ENCODE measurements around the gene PPFIA2.
A peak's percentile ranks its signal among the peaks of the same experiment; 100 is the strongest.
"Not testable (repeated sequence)": the region's sequence is repeated elsewhere in the genome, so short reads cannot be mapped to it uniquely, and the experiment has no call there.

PPFIA2 gene

DNA sequence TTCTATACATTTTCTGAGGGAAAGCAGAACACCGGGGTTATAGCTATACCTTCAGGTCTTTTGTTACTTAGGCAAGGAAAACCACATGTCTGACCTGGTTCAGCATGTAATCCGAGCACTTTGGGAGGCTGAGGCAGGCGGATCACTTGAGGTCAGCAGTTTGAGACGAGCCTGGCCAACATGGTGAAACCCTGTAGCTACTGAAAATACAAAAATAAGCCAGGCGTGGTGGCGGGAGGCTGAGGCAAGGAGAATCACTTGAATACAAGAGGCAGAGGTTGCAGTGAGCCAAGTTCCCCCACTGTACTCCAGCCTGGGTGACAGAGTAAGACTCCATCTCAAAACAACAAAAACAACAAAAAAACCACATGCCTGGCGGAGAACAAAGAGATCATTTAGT is 503.7 kb downstream of the PPFIA2 start:
- no peak for DNase-seq

DNA sequence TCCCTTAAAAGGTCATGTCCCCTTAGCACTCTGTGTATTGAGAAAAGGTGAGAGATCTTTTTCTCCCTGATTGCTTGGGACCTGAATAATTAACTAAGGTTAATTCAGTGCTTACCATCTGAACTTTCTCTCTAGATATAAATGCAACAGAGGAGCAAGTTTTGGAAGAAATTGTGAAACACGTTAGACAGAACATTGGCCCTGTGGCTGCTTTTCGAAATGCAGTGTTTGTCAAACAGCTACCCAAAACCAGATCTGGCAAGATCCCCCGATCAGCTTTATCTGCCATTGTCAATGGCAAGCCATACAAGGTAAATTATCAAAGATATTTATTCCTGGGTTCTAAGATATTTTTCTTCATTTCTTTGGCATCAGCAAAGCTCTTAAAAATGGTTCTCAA is 505.8 kb downstream of the PPFIA2 start:
- no peak for DNase-seq

- no peak for DNase-seq
Measured at GRCh38 chr12:81252228-81252627, 506.9 kb downstream of the PPFIA2 start.

DNA sequence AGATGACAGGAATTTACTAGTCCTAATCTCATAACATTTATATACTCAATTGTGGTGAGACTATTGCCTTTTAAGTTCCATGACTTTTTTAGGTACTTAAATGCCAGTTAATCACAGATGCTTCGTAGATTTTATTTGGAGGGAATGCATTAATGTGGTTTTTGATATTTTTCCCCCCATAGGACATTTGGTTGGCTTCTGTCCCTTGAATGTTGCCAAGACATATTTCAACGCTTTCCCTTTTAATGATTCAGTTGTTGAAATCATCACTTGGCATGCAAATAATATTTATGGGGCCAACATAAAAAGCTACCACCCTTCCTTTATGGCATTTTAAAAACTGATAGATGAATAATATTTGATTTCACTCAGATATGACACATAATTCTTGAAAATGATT is 509.2 kb downstream of the PPFIA2 start:
- DNase-seq = no peak

GRCh38 chr12:81245907-81246570 is 513.1 kb downstream of the PPFIA2 start:
- DNase-seq = no peak

- no peak for DNase-seq
Measured at GRCh38 chr12:81245458-81245857, 513.7 kb downstream of the PPFIA2 start.

GRCh38 chr12:81231574-81232368 is 527.4 kb downstream of the PPFIA2 start:
- DNase-seq = peak; percentile 97

DNA sequence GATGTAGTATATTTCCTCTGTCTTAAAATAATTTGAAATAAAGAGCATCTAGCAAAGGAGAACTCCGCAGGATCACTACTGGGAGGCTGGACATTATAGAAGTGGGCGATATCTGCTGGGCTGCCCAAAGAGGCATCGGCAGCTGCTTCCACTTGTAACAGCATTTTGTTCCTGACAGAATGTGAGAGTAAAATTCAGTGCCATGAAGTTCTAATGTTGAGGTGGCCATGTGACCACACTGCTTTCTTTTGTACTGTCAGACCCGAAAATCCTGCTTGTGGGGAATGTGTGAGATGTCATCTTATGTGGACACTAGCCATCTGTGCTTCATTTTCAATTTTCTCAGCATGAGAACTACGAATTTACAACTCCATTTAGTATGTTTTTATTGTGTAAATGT is 529.4 kb downstream of the PPFIA2 start:
- DNase-seq = peak; percentile 24

DNA sequence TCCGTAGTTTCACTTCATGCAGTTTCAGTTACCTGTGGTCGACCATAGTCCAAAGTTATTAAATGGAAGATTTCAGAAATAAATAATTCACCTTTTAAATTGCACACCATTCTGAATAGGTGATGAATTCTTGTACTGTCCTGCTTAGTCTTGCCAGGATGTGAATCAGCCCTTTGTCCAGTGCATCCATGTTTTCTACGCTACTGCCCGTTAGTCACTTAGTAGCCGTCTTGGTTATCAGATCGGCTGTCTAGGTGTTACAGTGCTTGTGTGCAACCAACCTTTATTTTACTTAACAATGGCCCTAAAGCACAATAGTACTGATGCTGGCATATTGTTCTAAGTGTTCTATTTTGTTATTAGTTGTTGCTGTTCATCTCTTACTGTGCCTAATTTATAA is 534.5 kb downstream of the PPFIA2 start:
- DNase-seq = no peak

DNA sequence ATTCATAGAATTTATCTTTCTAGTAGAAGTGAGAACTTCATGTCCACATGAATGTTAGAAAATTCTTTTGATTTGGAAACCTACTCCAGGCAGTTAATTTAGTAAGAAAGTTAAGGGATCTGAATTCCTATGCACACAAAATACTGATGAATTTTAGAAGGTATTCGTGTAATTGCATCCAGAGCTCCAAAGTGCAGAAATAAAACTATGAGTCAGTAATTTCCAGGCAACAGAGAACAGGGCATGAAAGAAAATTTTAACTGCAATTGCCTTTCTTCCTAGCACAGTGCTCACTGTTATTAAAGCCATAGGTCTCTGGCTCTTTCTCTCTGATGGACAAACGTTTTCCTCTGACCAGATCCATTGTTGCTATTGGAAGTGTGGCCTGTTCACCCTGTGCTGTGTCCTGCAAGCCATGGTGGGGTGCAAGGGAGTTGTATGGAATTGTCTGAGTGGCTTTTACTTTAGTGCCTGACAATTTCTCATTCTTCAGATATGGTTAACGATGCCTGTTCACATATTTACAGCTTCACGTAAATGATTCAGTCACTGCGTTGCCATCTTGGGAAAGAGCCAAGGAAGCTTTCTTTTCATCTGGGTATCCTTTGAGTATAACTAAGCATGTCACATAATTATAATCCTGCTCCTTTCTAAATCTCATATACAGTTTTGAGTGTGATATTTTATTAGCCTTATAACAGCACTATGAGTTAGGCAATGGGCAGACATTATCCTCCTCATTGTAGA is 536.1 kb downstream of the PPFIA2 start:
- no peak for DNase-seq

- peak; percentile 66 for DNase-seq
Measured at GRCh38 chr12:81221681-81222080, 537.5 kb downstream of the PPFIA2 start.

DNA sequence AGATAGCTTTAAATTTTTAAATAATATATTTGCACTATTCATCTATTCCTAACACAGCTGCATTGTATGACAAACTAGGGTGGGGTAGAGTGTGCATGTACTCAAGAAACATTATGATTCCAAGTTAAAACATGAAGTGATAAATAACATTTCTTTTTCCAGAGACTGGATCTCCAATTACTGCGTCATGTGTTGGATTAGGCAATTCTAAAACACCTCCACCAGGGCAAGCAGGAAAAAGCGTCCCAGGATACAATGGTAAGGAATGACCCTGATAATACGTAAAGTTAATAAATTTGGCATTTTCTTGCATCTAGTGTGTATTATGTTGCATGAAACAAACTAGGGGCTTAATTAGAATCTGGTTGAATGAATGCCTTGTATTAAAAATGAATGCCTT is 542.4 kb downstream of the PPFIA2 start:
- no peak for DNase-seq

- DNase-seq = no peak
Measured at GRCh38 chr12:81212996-81213696, 546.0 kb downstream of the PPFIA2 start.

DNA sequence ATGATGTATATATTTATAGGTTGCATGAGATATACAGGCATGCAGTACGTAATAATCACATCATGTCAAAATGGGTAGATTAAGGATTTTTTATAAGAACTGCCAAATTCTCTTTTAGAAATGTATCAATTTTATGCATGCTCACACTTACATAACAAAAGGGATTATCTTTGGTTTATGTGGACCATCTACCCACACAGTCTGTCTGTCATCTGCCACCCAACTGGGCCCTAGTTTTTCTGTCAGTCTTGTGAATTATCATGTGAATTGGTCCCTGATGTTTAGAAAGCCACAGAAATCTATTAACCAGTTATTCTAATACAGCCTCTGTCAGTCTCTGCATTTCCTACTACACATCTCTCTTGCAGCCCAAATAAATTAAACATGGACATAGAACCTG is 547.8 kb downstream of the PPFIA2 start:
- DNase-seq = no peak

- not testable (repeated sequence) for DNase-seq
Measured at GRCh38 chr12:81209772-81210225, 549.4 kb downstream of the PPFIA2 start.

GRCh38 chr12:81209012-81209411 is 550.1 kb downstream of the PPFIA2 start:
- no peak for DNase-seq

DNA sequence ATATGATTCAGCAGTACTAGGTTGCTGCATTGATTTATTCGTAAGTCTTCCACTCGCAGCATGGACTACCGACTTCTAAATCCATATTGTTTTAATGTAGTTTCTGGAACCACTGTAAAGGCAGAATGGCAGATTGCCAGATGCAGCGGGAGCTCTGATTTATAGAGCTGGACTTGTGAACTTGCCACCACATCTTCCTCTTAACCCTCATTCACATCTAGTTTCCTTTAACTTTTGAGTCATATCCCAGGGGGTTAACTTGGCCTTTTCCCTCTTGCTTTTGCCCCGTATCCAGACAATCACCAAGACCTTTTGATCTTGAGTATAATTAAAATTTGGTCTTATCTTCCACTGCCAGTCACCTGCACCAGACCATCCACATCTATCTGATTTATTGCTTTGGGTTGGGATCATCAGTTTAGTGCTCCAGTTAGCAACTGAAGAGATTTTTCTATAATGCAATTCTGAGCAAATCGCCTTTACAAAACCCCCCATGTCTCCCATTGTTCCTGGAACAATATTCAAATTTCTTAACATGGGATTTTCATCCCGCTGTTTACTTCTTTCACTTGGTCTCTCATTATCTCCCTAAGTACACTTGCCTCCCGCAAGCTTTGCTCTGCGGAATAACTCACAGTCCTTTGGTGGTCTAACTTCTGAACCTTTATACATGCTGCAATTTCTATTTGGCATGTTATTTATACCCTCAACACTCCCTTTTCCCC is 550.8 kb downstream of the PPFIA2 start:
- peak; percentile 88 for DNase-seq

Measured in NCI-H2227 treated with DMSO at 0.1 percent for 48 hours (cell line).